Activated CD4-positive, alpha-beta T cell treated with anti-CD3 and anti-CD28 coated beads, Interleukin-10, Interleukin-2, amounts not matched to agents 100 ng/mL and 50 ng/mL, durations not matched to agents 16 hours and 8 hours (primary cell): Measurements from ENCODE around the gene TRIM73.
A peak's percentile ranks its signal among the peaks of the same experiment; 100 is the strongest.
"Not testable (repeated sequence)": the region's sequence is repeated elsewhere in the genome, so short reads cannot be mapped to it uniquely, and the experiment has no call there.

Experiments used
- DNase-seq: peaks from one replicate; pipeline ENCODE4 v3.0.0-alpha.2; 2020

Gene TRIM73

DNA sequence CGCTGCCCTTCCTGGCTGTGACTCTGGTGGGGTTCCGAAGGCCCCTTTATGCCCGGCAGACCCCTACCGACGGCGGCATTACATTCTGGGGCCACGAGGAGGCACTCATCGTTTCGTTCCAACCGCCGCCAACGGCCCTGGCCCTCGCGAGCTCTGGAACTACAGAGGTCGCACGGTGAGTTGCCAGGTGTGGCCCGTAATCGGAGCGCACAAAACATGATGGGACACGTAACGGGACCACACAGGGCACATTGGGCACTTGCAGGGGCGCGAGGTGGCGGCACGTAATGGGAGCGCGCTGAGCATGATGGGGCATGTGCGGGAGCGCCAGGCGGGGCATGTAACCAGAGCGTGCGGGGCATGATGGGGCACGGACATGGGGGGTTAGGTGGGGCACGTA, at the start of gene TRIM73:
TRIM73 (plus strand) TSS at position 301 of the 400 bp plus-strand sequence. CDS start 3,305 bp downstream, outside the sequence.
- not testable (repeated sequence) for DNase-seq

GRCh38 chr7:75358671-75359541, 36.5 kb upstream of the TRIM73 start:
- DNase-seq: peak; percentile 57

DNA sequence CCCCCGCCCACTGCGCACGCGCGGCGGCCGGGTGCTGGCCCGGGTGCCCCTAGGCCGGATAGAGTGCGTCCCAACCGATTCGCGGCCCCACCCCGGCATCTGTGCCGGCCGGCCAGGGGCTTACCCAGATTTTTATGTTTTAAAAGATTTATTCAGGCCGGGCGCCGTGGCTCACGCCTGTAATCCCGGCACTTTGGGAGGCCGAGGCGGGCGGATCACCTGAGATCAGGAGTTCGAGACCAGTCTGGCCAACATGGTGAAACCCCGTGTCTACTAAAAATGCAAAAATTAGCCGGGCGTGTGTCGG, 35.9 kb upstream of the TRIM73 start:
- DNase-seq: not testable (repeated sequence)

- not testable (repeated sequence) for DNase-seq
Measured at GRCh38 chr7:75364079-75364478, 31.4 kb upstream of the TRIM73 start.

- DNase-seq: not testable (repeated sequence)
Measured at GRCh38 chr7:75366643-75367042, 28.8 kb upstream of the TRIM73 start.

DNA sequence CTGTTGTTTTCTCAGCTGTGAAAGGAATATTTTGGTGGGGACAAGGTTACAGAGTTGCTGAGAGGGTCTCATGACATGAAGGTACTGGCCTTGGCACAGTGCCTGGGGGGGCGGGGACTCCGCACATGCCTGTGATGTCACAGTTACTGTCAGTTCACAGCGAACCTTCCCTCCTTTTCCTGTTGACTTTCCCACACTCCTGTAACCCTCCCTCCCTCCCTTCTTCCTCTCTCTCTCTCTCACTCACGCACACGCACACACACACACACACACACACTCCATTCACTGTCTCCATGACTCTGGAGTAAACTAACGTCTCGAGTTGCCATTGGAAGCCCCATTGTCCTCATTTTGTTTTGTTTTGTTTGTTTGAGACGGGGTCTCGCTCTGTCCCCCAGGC, 28.1 kb upstream of the TRIM73 start:
- DNase-seq: not testable (repeated sequence)

DNA sequence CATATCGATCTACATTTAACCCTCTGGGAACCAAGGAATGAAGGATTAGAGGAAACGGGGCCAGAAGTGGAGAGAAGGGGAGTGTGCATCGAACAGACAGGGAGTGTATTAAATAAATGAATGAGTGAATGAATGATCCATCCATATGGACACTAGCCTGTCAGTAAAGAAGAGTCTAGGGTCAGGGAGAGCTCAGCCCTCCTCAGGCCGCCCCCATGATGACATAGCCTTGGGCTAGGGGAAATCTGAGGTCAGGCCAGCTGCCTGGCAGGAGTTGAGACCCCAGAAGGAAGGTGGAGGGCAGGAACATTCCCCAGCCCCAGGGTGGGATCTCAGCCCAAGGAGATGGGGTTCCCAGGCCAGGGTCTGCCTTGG, 21.3 kb upstream of the TRIM73 start:
- DNase-seq: not testable (repeated sequence)

DNA sequence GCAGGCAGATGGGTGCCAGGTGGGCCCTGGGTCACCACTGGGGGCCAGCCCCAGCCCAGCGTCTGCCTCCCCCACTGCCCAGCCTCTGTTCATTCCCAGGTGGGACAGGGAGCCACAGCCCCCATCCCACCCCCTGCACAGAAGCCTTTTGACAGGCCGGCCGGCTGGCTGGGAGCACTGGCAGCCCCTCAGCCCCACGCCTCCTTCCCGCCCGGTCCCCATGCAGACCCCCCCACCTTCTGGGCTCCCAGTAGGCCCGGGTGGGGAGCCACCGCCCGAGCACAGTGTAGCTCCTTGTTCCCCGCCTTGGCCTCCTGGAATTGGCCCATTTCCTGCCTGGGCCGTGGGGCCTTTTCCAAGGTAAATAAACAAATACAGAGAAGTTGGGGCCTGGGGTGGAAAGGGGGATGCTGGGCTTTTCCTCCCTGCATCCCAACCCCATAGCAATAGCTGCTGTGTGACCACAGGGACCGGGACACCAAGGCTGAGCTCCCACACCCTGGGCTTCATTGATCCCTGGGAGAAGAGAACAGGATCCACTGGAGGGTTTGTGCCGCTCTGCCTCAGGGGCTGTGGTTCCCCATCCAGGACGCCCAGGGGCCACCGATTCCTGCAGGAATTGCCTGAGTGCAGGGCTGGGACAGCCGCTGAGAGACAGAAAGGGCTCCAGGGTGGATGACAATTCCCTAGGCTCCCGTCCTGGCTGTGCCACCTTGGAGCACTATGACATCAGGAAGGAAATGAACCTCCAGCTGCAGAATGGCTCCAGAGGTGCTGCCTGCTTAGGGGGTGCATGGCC, 20.7 kb upstream of the TRIM73 start:
- DNase-seq: not testable (repeated sequence)

DNA sequence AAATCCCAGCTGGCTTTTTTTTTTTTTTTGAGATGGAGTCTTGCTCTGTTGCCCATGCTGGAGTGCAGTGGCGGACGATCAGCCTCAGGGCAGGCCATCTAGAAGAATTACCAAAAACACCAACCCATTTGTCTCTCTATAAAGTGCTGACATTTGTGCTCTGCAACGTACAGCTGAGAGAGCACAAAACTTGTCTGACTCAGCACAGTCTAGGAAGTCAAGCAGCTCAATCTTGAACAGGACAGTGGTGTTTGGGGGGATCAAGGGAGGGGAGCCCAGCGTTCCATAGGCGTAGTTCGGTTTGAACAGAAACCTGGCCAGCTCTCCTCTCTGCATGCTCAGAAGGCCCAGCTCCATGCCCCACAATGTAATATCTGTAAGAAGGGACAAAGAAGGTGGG, 2.2 kb upstream of the TRIM73 start:
- not testable (repeated sequence) for DNase-seq

- DNase-seq: not testable (repeated sequence)
Measured at GRCh38 chr7:75397865-75398264, 2.4 kb downstream of the TRIM73 start.

DNA sequence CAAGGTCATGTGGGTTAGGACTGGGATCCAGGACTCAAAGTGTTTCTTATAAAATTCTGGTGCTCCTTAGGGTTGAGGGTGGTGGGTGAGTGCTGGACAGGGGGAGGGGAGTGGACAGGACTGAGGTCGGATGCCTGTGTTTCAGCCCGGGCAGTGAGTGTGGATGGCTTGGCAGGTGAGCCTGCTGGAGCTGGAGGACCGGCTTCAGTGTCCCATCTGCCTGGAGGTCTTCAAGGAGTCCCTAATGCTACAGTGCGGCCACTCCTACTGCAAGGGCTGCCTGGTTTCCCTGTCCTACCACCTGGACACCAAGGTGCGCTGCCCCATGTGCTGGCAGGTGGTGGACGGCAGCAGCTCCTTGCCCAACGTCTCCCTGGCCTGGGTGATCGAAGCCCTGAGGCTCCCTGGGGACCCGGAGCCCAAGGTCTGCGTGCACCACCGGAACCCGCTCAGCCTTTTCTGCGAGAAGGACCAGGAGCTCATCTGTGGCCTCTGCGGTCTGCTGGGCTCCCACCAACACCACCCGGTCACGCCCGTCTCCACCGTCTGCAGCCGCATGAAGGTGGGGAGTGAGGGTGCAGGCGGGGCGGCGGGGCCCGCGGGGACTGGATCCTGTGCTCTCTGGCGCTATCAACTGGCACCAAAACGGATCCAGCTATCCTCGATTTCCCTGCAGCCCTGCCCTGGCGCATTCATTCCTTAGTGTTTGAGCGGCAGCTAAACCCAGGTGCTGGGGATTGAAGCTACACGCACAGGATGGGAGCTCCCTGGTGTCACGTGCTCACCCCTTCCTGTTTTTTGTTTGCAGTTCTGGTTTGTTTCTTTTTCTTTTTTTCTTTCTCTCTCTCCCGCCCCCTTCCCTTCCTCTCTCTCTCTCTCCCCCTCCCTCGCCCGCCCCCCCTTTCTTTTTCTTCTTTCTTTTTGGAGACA, 3.6 kb downstream of the TRIM73 start:
- DNase-seq: not testable (repeated sequence)

DNA sequence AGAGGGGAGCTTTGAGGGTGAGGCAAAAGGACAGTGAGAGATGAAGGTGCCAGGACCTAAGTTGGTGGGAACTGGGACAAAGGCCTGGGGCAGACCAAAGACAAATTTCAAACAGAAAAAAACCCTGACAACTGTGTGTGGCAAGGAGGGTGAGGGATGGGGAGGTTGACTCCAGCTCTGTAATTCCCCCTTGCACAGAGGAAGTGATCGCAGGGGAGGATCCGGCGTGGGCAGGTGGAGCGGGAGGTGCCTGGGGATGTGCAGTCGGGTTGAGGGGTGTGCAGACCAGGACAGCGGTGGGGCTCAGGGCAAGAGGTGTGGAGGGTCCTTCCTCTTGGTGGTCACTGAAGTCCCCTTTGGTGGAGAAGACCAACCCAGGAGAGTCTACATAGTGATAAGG, 5.1 kb downstream of the TRIM73 start:
- DNase-seq: not testable (repeated sequence)

DNA sequence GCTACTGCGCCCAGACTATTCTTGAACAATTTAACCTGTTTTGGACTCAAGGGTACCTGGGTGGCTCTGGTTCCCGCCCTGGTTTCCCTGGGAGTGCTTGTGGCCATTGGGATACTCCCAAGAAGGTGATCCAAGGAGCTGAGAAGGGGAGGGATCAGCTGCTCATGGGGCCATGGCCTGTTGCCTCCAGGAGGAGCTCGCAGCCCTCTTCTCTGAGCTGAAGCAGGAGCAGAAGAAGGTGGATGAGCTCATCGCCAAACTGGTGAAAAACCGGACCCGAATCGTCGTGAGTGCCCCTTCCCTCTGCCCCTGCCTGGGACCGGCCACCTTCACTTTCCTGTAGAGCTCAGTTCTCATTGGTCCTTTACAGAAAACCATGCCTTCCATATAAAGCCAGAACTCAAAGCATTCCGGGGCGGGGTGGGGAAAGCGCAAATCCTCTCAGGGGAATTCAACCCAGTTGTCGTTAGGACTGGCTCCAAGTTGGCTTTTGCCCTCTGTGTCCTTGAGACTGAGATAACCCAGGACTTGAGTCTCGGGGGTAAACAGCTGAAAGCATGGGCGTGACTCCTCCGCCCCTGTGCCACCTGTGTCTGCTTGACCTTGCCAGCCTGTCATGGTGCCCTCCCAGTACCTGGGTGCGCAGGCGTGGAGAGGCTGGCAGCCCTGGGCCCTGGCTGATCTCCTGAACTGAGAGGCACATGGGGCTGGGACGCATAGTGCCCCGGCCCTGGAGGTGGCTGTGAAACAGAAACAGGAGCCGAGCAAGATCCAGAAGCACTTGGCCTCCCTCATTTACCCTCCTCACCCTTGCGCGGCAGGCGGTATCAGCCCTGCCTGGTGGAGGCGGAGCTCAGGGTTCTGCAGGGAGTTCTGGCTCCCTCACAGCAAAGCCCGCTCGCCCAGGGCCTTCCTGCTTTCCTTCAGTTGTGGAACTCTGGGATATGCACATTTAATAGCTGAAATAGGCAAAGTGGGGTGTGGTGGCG, 8.3 kb downstream of the TRIM73 start:
- not testable (repeated sequence) for DNase-seq

- DNase-seq: not testable (repeated sequence)
Measured at GRCh38 chr7:75404663-75405062, 9.2 kb downstream of the TRIM73 start.

GRCh38 chr7:75409880-75410822, 14.7 kb downstream of the TRIM73 start:
- not testable (repeated sequence) for DNase-seq

GRCh38 chr7:75410823-75411173, 15.4 kb downstream of the TRIM73 start:
- not testable (repeated sequence) for DNase-seq

DNA sequence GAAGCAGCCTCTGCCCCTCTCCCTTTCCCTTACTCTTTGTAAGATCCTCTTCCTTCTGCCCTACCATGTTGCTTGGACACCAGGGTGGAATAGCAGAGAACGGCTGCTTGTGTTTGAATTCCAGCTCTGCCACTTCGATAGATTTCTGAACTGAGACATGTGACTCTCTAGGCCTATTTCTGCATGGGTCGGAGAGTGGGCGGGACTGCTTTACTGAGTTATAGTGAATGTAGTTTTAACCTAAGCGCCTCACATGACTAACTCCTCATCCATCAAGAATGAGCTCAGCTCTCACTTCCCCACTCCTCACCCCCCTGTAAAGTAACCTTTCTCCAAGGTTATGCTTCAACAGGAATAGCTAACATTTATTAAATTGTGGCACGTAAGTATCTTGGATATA, 18.8 kb downstream of the TRIM73 start:
- DNase-seq: not testable (repeated sequence)

- not testable (repeated sequence) for DNase-seq
Measured at GRCh38 chr7:75414708-75415427, 19.4 kb downstream of the TRIM73 start.

DNA sequence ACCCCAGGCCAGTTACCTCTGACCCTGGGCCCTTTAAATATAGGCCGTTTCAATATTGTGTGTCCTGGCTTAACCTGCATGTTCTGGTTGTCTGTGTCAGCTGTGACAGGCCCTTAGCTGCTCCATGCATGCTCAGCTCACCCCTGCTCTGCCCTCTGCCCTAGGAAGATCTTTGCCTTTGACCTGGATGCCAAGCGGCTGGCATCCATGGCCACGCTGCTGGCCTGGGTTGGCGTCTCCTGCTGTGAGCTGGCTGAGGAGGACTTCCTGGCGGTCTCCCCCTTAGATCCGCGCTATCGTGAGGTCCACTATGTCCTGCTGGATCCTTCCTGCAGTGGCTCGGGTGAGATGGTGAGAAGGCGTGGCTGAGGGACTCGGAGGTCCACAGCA, 20.0 kb downstream of the TRIM73 start:
- DNase-seq: not testable (repeated sequence)
